HG03159 (cell line): Measurements from ENCODE around the gene SBK3.
"Not testable (repeated sequence)": the region's sequence is repeated elsewhere in the genome, so short reads cannot be mapped to it uniquely, and the experiment has no call there.

ENCODE experiments used
- ATAC-seq: cut with Tn5 transposase; IDR thresholded peaks from one replicate; pipeline ENCODE4 v1.9.1; 2021; ENCODE audit warnings: mild to moderate bottlenecking, moderate library complexity; ENCODE audit not compliant: unreplicated experiment

Gene SBK3

DNA sequence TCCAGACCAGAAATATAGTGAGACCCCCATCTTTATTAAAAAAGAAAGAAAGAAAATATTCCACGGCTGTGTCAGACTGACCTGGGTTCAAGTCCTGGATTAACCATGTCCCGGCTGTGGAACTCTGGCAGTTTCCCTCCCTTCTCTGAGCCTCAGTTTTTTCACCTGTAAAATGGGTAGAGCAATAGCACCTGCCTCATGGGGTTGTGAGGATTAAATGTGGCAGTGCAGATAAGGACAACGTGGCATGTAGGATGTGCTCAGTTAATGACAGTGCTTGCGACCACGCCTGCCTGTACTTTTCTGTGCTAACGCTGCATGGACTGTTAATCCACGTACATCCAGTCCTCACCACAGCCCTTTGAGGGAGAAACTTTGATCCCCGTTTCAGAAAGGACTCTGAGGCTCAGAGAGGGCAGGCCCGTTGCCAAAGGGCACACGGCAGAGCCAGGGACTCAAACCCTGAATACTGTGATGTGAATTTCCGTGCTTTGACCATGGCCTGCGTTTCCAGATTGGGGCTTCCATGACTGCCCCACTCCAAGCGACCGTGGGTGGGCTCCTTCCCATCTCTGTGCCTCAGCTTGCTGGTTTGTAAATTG is 24.6 kb downstream of the SBK3 start:
- ATAC-seq: no peak

DNA sequence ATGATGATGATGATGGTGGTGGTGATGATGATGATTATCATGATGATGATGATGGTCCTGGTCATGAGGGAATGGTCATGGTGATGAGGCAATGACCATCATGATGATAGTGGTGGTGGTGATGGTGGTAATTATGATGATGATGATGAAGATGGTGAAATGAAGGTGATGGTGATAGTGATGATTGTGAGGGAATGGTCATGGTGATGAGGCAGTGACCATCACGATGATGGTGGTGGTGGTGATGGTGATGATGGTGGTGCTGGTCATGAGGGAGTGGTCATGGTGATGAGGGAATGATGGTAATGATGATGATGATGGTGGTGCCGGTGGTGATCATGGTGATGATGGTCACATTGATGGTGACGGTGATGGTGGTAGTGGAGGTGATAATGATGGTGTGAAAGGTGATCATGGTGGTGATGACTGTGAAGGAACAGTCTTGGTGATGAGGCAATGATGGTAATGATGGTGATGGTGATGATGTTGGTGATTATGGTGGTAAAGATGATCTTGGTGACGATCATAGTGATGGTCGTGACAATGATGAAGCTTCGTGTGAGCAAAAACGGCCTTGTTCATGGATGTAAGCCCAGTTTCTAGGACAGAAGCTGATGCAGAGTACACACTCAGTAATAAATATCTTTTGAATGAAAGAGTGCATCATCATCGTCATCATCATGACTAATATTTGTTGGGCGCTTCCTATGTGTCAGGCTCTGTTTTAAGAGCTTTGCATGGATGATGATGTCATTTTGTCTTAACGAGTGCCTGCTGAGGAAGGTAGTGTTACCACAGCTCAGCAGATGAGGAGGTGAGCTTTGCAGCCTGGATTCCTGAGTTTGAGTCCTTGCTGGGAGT is 25.7 kb downstream of the SBK3 start:
- no peak for ATAC-seq

DNA sequence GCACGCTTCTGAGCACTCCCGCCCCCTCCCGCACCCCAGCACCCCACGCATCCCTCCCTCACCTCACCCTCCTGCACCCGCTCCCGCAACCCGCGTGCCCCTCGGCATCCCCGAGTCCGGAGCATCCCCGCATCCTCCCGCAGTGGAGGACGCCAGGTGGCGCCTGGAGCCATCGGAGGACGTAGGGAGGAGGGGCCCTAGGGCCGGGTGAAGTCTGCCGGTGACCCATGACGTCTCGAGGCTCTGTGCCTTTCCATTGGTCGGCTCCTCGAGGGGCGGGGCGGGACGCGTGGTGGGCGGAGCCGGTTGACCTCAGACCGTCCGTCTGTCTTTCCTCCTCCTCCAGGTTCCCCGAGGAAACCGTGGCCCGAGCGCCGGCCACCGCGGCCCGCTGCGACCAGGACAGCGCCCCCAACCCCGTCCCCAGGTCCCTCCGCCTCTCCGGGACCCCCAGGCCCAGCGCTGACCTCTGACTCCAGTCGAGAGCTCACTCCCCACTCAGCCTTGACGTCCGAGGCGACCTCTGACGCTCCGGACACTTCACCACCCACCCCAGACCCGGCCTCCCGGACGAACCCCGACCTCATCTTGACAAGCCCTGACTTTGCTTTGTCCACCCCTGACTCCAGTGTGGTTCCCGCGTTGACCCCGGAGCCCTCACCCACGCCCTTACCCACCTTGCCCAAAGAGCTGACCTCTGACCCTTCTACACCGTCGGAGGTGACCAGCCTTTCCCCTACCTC is 28.3 kb downstream of the SBK3 start:
- ATAC-seq: peak; percentile 99

DNA sequence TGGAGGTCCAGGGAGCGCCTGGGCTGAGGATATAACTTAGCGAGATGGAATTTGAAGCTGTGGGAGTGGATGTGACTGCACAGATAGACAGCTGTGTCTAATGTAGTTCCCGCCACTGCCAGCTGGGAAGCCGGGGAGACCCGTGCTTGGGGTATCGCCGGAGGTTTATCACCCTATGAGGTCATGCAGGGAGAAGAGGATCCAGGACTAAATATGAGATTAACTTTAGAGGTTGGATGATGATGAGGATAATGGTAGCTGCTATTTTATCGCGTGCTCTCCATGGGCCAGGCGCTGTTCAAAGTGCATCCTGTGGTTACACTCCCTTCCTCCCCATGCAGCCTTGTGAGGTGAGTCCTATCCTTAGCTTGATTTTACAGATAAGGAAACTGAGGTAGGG is 37.2 kb downstream of the SBK3 start:
- ATAC-seq: no peak

DNA sequence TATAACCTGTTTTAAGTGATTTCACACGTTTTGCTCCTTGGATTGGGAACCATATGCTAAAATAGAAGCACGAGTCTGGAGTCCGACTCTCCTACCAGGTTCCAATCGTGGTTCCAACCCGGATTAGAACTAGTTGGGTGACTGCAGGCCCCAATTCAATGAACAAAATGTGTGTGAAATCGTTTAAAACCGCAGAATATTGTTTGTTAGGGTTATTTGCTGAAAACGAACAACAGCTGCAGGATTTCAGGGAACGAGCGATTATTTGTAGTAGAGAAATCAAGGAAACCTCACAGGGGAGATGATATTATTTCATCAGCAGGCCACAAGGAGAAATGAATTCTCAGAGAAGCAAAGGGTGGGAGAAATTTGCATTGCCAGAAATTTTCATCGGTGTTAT is 40.4 kb downstream of the SBK3 start:
- no peak for ATAC-seq

DNA sequence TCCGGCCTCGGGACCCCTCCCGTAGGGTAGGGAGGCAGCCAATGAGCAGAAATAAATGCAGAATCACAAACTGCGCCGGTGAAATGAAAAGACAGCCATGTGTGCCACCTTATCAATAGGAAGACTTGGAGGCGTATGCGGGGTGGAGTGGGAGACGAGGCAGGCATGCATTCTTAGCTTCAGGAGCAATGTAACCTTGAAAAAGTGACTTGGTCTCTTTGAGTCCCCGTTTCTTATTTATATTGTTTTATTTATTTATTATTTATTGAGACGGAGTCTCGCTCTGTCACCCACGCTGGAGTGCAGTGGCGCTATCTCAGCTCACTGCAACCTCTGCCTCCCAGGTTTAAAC is 41.1 kb downstream of the SBK3 start:
- ATAC-seq: no peak

DNA sequence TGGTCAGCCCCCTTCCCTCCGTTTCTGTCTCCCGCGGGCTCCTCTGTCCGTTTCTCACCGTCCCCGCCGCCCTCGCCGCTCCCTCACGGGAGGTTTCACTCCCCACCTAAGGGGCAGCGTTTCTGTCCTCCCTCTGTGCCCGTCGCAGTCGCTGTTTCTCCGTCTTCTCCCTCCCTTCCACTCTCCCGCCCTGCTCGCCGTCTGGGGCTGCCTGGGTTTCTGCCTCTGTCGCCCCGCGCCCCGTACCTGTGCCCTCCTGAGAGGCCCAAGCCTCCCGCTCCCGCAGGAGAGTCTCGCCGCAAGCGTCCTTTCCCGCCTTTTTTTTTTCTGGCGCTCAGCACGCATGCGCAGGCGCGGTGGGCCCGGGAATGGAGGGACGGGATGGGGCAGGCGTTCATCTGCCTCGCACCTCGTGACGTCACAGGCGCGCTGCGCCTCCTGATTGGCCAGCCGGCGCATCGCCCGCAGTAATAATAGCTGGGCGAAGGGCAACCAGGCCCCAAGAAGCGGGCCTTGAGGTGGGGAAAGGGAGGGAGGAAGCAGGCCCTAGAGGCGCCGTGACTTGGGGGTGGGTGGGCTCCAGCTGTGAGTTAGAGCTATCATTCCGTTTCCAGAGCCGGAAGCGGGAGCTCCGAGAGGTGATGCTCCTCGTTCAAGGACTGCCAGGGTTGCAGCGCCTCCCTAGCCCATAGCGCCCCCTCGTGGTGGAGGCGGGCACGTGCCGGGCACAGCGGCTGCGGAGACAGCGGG is 41.7 kb downstream of the SBK3 start:
- peak; percentile 90 for ATAC-seq

DNA sequence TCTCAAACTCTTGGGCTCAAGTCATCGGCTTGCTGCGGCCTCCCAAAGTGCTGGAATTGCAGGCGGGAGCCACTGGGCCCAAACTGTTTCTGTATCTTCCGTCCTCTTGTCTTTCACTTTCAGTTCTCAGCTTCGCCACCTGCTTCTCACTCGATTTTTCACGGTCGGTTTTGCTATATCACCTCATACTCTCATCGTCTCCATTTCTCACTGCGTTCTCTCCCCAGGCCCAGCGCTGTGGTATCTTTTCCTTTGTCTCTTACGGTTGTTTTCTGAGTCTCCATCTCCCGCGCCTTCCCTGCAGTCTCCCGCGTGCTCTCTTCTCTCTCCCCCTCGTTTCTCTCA is 42.2 kb downstream of the SBK3 start:
- no peak for ATAC-seq

DNA sequence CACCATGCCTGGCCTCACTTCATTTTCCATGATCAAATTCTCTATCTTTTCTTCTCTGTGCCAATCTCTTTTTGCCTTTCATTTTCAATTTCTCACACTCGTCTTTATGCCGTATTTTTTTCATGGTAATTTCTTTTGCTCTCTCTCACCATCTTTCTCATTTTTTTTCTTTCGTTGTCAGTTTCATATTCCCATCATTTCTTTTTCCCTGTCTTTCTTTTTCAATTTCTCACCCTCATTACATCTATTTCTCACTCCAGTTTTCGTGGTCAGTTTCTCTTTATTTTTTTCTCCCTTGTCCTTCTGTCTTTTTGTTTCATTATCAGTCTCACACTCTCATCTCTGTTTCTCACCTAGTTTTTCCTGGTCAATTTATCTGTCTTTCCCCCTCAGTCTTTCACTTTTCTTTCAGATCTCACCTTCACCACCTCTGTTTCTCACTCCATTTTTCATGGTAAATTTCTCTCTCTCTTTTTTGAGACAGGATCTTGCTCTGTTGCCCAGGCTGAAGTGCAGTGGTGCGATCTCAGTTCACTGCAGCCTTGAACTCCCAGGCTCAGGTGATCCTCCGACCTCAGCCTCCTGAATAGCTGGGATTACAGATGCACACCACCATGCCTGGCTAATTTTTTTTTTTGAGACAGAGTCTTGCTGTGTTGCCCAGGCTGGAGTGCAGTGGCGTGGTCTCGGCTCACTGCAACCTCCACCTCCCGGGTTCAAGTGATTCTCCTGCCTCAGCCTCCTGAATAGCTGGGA is 43.0 kb downstream of the SBK3 start:
- ATAC-seq: no peak

DNA sequence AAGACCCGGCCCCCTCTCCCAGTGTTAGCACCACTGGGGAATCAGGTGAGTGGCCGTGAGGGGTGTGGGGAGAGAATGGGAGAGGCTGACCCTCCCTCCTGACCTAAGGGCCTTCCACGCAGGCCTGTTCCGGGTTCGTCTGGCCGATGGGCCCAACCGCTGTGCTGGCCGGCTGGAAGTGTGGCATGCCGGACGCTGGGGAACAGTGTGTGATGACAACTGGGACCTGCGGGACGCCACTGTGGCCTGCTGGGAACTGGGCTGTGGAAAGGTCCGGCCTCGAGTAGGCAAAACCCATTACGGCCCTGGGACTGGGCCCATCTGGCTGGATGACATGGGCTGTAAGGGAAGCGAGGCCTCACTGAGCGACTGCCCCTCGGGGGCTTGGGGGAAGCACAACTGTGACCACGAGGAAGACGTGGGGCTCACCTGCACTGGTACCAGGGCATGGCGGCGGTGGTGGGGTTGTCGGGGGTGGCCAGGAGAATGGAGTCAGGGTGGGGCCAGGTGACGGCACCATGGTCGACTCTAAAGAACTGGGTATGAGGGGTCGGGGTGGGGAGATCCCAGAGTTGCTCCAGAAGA is 44.9 kb downstream of the SBK3 start:
- ATAC-seq: no peak

DNA sequence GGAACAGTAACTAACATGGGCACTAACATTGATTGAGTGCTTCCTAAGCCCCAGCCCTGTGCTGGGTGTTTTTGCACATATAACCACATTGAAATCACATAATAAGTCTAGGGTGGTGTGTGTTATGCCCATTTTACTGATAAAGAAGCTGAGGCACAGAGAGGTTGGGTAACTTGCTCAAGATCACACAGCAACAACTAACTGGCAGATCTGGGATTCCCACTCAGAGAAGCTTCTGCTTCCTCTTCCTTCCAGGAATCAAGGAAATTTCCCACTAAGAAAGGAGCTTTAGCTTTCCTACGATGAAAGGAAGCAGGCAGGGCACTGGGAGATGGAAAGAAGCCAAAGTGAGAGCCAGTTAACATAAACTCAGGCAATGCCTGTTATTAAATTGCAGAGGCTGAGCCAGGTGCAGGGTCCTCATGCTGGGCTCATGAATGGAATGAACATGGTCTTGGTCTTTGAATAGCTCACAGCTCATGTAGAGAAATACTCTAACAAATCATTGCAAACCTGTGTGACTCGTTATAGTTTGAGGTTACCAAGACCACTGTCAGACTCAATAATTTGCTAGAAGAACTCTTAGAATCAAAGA is 47.0 kb downstream of the SBK3 start:
- ATAC-seq: no peak

DNA sequence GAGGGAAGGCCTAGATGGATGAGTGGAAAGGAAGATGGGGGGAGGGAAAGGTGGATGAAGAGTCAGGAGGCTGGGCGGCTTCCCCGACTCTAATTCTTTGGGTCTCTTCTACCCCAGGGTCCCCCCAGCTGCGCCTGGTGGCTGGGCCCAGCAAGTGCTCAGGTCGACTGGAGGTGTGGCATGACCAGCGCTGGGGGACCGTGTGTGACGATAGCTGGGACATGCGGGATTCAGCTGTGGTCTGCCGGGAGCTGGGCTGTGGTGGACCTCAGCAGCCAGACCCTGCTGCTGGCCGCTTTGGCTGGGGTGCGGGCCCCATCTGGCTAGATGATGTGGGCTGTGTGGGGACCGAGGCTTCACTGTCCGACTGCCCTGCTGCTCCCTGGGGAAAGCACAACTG is 47.6 kb downstream of the SBK3 start:
- no peak for ATAC-seq

DNA sequence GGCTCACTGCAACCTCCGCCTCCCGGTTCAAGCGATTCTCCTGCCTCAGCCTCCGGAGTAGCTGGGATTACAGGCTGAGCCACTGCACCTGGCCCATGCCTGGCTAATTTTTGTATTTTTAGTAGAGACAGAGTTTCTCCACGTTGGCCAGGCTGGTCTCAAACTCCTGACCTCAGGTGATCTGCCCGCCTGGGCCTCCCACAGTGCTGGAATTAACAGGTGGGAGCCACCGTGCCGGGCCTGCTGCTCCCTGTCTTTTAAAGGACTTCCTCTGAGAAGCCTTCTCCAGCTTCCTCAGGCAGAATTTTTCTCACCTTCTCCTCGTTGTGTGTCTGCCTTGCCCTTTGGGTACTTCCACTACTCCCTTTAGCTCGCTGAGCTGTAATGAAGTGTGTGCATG is 48.5 kb downstream of the SBK3 start:
- not testable (repeated sequence) for ATAC-seq

DNA sequence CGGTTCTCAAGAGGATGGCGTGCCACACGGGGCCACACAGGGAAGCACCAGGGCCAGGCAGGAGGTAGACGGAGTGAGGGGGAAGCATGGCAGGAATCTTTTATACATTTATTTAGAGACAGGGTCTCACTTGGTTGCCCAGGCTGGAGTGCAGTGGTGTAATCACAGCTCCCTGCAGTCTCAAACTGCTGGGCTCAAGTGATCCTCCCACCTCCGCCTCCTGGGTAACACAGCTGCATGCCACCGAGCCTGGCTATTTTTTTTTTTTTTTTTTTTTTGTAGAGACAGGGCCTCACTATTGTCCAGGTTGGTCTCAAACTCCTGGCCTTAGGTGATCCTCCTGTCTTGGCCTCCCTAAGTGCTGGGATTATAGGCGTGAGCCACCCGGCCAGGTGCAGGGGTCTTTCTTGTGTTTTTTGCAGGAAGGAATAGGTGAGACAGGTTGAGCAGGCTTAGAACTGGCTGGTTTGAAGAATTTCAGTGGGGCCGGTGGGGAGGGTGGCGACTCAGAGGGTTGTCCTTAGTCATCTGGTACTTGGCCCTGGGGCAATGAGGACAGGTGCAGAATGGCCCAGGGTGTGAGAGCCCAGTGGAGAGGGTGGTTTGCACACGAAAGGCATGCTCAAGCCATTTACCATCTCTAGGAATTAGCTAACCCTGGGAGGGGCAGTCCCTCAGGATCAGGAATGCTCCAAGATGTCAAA is 49.5 kb downstream of the SBK3 start:
- no peak for ATAC-seq

DNA sequence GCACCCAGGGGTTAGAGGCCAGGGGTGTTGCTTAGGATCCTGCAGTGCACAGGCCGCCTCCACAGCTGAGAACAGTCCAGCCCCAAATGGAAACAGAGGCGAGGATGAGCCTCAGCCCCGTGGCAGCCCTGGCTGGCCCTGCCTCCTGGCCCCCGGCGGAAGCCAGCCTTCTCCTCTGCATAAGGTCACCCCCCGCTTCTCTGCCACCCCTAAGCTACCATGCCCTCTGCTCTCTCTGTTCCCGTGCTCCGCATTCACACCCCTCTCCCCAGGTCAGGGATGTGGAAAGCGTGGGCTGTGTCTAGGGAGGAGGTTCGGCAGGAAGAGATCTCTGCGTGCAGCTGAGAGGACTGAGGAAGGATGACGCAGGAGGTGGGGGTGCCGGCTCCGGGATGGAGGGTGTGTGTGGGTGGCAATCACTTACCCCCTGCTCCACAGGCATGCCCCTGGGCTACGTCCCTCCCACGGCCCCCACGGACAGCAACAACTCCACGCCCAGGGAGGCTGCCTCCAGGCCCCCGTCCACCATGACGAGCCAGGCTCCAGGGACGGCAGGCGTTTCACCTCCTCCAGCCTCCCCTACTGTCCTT is 51.1 kb downstream of the SBK3 start:
- no peak for ATAC-seq

DNA sequence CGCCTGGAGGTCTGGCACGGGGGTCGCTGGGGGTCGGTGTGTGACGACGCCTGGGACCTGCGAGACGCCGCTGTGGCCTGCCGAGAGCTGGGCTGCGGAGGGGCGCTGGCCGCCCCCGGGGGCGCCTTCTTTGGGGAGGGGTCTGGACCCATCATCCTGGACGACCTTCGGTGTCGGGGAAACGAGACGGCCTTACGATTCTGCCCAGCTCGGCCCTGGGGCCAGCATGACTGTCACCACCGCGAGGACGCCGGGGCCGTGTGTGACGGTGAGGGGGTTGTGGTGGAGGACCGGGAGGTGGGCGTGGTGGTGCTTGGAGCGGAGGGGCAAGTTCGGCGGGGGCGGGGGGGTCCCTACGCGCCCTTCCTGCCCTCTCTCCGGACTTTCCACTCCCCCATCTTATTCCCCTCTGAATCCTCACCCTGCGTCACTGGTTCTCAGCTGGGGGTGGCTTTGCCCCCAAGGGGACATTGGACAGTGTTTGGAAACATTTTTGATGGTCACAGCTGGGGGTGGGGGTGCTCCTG is 51.6 kb downstream of the SBK3 start:
- no peak for ATAC-seq

DNA sequence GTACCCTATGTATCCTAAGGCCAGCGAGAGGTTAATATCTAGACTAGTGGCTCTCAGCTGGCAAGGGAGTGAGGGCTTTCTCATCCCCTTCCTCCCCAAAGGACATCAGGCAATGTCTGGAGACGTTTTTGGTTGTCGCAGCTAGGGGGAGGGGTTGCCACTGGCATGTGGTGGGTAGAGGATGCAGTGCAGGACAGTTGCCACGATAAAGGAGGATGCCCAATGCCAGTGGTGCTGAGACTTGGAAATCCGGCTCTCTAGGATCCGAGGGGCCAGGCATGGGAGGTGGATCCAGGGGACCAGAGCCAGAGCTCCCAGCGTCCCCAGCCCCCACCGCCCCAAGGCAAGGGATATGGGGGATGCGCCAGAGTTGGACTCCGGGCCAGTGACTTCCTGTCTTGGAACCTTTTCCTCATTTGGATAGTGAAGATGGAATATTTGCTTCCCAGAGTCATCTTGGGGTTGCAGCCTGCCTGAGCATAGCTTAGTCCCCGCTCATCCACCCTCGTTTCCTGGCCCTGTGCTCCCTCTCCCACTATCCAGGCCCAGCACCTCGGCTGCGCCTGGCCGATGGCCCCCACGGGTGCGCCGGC is 52.2 kb downstream of the SBK3 start:
- ATAC-seq: no peak

DNA sequence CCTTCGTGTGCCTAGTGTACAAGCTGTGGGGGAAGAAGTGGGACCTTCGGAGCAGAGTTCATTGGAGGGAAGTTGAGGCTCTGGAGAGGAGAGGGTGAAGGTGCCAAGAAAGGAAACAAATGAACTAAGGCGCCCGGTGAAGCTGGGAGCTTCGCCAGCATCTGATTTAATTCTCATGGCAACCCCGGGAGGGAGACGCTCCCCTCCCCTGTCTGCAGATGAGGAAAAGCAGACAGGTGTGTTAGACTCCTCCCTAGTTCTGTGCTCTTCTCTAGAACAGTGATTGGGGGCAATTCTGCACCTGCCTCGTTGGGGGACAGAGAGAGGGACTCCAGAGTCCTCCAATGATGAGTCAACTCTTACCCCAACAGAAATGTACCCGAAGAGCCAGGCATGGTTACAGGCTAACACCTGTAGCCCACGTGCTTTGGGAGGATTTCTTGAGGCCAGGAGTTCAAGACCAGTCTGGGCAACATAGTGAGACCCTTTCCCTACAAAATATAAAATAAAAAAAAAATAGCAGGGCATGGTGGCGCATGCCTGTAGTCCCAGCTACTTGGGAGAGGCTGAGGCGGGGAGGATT is 52.9 kb downstream of the SBK3 start:
- no peak for ATAC-seq
